Peyer's patch (tissue), 4 donors: Measurements from ENCODE around the gene CDKN3.

ENCODE experiments used
- CTCF ChIP-seq, 6 experiments: fragments of 450-650 bp in 4 of 6; fragments of 200-600 bp in 2 of 6; sonication (generic) in 1 of 6; IDR thresholded peaks; one replicate each; pipeline ENCODE4 v1.5.1; 2017 to 2019; ENCODE audit warnings: antibody characterized with exemption in 6 of 6, mild to moderate bottlenecking in 3 of 6, moderate library complexity in 1 of 6
- POLR2A ChIP-seq, 2 donors: fragments of 450-650 bp; IDR thresholded peaks; one replicate each; pipeline ENCODE4 v1.5.1; 2017; ENCODE audit warnings: antibody characterized with exemption in 2 of 2, mild to moderate bottlenecking in 2 of 2, moderate library complexity in 2 of 2

- no peak for TF ChIP-seq CTCF (IDR thresholded peaks at IDR 0.05)
- TF ChIP-seq POLR2A (IDR thresholded peaks at IDR 0.05), result no peak
Observed at GRCh38 chr14:54455363-54455762, 58.6 kb downstream of the CDKN3 start.
